22Rv1 (cell line): ENCODE measurements around the gene DNMT3A.

Source experiments
- ZFX ChIP-seq: fragments of 450-650 bp; IDR thresholded peaks from 2 replicates; pipeline ENCODE4 v1.6.1; 2017; ENCODE audit warnings: antibody characterized with exemption, borderline replicate concordance
- TF ChIP-seq, protein P1 (sequence below): fragments of 450-650 bp; IDR thresholded peaks from 2 replicates; pipeline ENCODE4 v1.5.1; 2017; ENCODE audit warnings: mild to moderate bottlenecking

DNA sequence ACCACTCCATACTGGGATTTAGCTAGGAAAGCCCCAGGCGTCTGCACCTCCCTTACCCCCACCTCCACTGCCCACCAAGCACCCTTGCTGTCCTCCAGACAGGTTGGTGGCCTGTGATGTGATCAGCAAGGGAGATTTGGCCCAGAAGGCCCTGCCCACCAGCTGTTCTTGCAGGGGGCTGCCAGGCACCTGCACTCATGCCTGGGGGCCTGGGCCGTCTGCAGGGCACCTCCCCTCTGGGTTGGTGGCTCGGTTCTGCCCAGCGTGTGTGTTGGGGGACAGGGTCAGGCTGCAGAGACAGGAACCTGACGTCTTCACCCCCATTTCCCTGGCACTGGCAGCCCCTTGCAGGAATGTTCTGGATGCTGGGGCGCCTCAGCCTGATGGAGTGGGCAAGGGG is 5.8 kb downstream of the DNMT3A start:
- TF ChIP-seq, protein P1, sequence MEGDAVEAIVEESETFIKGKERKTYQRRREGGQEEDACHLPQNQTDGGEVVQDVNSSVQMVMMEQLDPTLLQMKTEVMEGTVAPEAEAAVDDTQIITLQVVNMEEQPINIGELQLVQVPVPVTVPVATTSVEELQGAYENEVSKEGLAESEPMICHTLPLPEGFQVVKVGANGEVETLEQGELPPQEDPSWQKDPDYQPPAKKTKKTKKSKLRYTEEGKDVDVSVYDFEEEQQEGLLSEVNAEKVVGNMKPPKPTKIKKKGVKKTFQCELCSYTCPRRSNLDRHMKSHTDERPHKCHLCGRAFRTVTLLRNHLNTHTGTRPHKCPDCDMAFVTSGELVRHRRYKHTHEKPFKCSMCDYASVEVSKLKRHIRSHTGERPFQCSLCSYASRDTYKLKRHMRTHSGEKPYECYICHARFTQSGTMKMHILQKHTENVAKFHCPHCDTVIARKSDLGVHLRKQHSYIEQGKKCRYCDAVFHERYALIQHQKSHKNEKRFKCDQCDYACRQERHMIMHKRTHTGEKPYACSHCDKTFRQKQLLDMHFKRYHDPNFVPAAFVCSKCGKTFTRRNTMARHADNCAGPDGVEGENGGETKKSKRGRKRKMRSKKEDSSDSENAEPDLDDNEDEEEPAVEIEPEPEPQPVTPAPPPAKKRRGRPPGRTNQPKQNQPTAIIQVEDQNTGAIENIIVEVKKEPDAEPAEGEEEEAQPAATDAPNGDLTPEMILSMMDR = no peak
- no peak for TF ChIP-seq ZFX
